H7 (cell line): ENCODE data around the gene PPFIBP2. TPM values are rescaled to one million over a fixed set of nuclear protein-coding genes. Genes with fewer than 3 reads are reported as not detected.
A peak's percentile ranks its signal among the peaks of the same experiment; 100 is the strongest.
"Not testable (repeated sequence)": the region's sequence is repeated elsewhere in the genome, so short reads cannot be mapped to it uniquely, and the experiment has no call there.

Experiments used
- DNase-seq: peaks from one replicate; pipeline ENCODE4 v3.0.0; 2012
- H3K27me3 ChIP-seq: 2 replicates; pipeline ENCODE4 v1.6.0; 2011; ENCODE audit warnings: mild to moderate bottlenecking, low read length; ENCODE audit not compliant: control insufficient read depth, insufficient read depth
- H3K36me3 ChIP-seq: replicated peaks from 2 replicates; pipeline ENCODE4 v1.5.1; 2011; ENCODE audit warnings: low read length; ENCODE audit not compliant: control insufficient read depth, insufficient read depth
- H3K4me3 ChIP-seq: 2 replicates; pipeline ENCODE4 v1.5.1; 2011; ENCODE audit warnings: low read depth, mild to moderate bottlenecking, control low read depth, low read length, moderate library complexity; ENCODE audit not compliant: insufficient read depth
- total RNA-seq: library from RNA; depleted of rRNA; stranded (reverse); fragments of >200 nt; shearing (Covaris generic); gene quantifications from 2 replicates; pipeline ENCODE4 v1.2.3, GENCODE V29; 2014

The PPFIBP2 gene
- total RNA-seq, 1 experiment from 2014 or later, result 9.4 TPM

- H3K4me3 ChIP-seq, H3K27me3 ChIP-seq, DNase-seq: not testable (repeated sequence)
- H3K36me3 ChIP-seq, result peaks cover 22% of the 10 kb centered on the region
Observed at GRCh38 chr11:7663531-7663930, 149.7 kb downstream of the PPFIBP2 start.

DNA sequence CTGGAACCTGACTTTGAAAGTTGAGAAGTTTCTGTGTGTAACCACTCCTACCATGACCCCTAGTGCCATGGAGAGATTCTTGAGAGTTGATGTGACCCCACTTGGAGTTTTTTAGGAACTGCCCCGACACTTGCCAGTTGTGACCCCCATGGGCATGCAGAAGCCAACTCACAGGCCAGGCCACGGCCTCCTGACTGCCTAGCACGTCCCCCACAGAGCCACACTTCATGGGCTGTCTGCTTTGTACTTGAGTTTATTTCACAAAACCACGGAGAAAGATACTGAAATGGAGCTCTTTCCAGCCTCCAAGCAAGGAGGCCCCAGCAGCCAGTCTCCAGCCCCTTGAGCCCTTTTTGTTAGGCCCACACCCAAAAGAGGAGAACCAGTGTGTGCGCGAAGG lies 151.1 kb downstream of the PPFIBP2 start:
- Histone ChIP-seq H3K27me3 (no peaks in the 10 kb centered on the region), H3K36me3 (peaks cover 22% of the 10 kb centered on the region), H3K4me3 (no peak overlapping the region)
- DNase-seq, result no peak

- H3K36me3 ChIP-seq, result peaks cover 22% of the 10 kb centered on the region
Observed at GRCh38 chr11:7665473-7666291, 151.9 kb downstream of the PPFIBP2 start.

DNA sequence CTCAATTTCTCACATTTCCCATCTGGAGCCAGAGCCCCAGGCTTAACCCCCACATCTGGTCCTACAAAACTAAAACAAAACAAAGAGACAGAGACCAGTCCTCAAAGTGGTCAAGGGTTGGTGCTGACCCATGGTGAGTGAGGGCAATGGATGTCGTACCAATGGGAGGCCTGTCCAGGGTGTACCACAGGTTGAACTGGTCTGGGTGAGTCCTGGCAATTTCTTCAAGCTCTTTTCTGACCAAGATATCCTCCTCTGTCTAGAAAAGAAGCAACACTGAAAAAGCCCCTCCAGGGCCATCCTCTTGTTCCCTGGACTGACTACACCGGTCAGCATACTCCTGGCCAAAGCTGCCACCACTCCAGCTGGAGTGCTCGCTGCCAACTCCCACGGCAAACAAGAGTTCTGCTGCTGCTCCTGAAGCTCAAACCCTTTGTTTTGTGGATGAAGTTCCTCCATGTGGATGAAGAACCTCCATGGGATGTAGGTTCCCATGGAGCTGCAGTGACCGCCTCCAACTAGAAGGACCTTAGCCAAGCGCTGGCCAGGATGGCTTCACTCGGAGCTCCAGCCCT lies 152.6 kb downstream of the PPFIBP2 start:
- DNase-seq, result peak; percentile 6

More at GRCh38 chr11:7665473-7666291, 151.9 kb downstream of the PPFIBP2 start:
- peak; percentile 90 for DNase-seq
- H3K27me3 ChIP-seq, result no peaks in the 10 kb centered on the region
- no peak overlapping the region for H3K4me3 ChIP-seq

DNA sequence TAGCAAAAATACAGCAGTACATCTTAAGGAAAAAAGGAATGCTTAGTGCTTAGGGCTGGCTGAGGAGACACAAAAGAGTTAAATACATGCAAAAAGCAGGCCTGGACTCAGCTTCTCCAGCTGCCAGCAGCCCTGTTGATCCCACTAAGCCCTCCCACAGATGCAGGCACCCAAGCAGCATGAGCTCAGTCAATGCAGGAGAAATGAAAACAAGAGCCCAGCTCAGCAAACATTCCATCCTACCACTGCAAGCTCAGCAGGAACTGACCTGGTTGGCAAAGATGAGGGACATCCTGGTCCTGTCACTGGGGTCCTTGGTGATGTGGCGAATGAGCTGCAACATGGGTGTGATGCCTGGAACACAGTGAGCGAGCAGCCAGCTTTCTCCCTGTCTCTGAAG lies 153.7 kb downstream of the PPFIBP2 start:
- H3K4me3 ChIP-seq, result no peak overlapping the region
- H3K36me3 ChIP-seq, result peaks cover 26% of the 10 kb centered on the region
- peak; percentile 23 for DNase-seq
- H3K27me3 ChIP-seq, result no peaks in the 10 kb centered on the region

More for the DNA sequence above, 152.6 kb downstream of the PPFIBP2 start:
- no peaks in the 10 kb centered on the region for H3K27me3 ChIP-seq
- no peak overlapping the region for H3K4me3 ChIP-seq
- H3K36me3 ChIP-seq, result peaks cover 25% of the 10 kb centered on the region

GRCh38 chr11:7668464-7668863 lies 154.7 kb downstream of the PPFIBP2 start:
- no peaks in the 10 kb centered on the region for H3K27me3 ChIP-seq
- H3K36me3 ChIP-seq, result peaks cover 26% of the 10 kb centered on the region
- DNase-seq, result peak; percentile 2
- H3K4me3 ChIP-seq, result no peak overlapping the region

- H3K27me3 ChIP-seq, result no peaks in the 10 kb centered on the region
- H3K36me3 ChIP-seq, result peaks cover 26% of the 10 kb centered on the region
- no peak overlapping the region for H3K4me3 ChIP-seq
- peak; percentile 15 for DNase-seq
Observed at GRCh38 chr11:7668911-7669310, 155.1 kb downstream of the PPFIBP2 start.

GRCh38 chr11:7670641-7671040 lies 156.8 kb downstream of the PPFIBP2 start:
- Histone ChIP-seq H3K27me3 (no peaks in the 10 kb centered on the region; the same call in 1 of the 2 replicates), H3K36me3 (peaks cover 12% of the 10 kb centered on the region), H3K4me3 (no peak overlapping the region)
- no peak for DNase-seq

- Histone ChIP-seq H3K27me3 (no peaks in the 10 kb centered on the region; the same call in 1 of the 2 replicates), H3K36me3 (peaks cover 8% of the 10 kb centered on the region), H3K4me3 (no peak overlapping the region)
- peak; percentile 2 for DNase-seq
Observed at GRCh38 chr11:7671347-7672215, 157.8 kb downstream of the PPFIBP2 start.

GRCh38 chr11:7672276-7672959 lies 158.6 kb downstream of the PPFIBP2 start:
- H3K36me3 ChIP-seq, result peaks cover 7% of the 10 kb centered on the region
- H3K4me3 ChIP-seq, result peak overlapping the region; percentile 76; the same call in 1 of the 2 replicates
- DNase-seq, result peak; percentile 1
- H3K27me3 ChIP-seq, result no peaks in the 10 kb centered on the region; the same call in 1 of the 2 replicates

DNA sequence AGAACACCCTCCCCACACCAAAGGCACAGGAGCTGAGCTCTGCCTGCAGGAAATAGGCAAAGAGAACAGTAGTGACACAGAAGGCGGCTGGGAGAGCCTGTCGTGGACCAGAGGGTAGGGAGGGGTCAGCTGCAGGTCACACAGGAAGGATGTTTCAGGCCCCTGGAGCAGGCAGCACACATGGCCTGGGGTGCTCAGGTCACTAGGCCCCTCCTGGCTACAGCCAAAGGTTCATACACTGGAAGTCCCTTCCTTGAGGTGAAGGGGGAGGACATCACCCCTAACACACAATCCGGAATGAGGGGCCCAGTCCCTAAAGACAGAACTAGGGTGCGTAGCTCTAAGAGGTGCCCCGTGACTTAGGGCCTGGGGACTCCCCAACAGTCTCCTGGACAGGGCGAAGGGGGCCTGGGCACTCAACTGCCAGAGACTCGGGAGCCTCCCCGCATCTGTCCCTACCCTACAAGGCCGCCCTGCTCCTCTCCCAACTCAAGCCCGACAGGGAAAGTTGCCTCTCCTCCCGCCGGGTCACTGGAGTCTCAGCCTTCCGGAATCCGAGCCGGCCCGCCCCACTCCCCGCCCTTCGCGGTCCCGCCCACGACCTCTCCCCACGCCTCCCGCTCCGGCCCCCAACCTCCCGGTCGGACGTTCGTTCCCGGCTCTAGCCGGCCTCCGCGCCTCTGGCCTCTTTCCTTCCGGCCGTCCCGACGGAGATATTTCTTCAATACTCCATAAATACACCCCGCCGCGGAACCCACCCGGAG lies 159.3 kb downstream of the PPFIBP2 start, which contains the start of gene CYB5R2:
Gene CYB5R2 (minus strand): TSS at position 541 of the 764 bp plus-strand sequence. CDS start 675 bp downstream, outside the sequence.
- H3K36me3 ChIP-seq, result peaks cover 4% of the 10 kb centered on the region
- DNase-seq, result peak; percentile 91
- peak within 1 kb of the TSS; percentile 76 for H3K4me3 ChIP-seq
- no peaks in the 10 kb centered on the region; the same call in 1 of the 2 replicates for H3K27me3 ChIP-seq

DNA sequence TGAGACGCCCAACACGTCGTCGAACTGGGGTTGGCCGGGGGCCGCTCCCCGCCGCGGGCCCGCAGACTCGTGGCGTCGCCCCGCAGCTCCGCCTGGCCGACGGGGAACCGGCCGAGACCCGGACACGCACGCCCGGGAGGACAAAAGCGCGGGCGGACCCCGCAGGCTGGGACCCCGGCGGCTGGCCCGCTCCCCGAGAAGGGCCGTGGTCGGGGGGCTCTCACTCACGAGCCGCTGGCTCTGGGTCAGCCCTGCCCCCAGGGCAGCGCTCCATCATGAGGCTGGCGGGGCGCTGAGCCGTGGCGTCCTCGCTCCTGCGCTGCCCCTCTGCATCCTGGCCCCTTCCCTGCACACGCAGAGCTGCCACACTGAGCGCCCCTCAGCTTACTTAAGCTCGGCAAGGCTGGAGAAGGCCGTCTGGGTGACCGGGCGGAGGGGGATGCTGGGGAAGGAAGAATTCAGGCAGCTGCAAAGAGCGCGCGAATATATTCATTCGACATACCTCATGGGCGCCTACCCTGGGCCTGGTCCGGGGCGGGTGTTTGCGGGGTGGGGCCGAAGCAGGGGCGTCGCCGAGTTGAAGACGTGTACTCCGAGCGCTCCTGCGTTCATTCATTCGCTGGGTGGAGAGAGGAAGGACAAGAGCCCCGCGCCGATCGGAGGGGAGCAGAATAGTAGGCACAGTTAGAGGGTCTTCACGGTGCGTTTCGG lies 160.1 kb downstream of the PPFIBP2 start:
- peak; percentile 92 for DNase-seq
- peaks cover 4% of the 10 kb centered on the region for H3K36me3 ChIP-seq
- H3K27me3 ChIP-seq, result no peaks in the 10 kb centered on the region; the same call in 1 of the 2 replicates
- peak overlapping the region; percentile 76 for H3K4me3 ChIP-seq

- H3K4me3 ChIP-seq, result no peak overlapping the region
- DNase-seq, result no peak
- peaks cover 4% of the 10 kb centered on the region for H3K36me3 ChIP-seq
- no peaks in the 10 kb centered on the region; the same call in 1 of the 2 replicates for H3K27me3 ChIP-seq
Observed at GRCh38 chr11:7675631-7676030, 161.8 kb downstream of the PPFIBP2 start.
